HCT116 (cell line): ENCODE results near the gene CRIM1. TPM values are rescaled to one million over a fixed set of nuclear protein-coding genes. Genes with fewer than 3 reads are reported as not detected.

Experiments
- ATAC-seq: fragments of 200-7000 bp; cut with Tn5 transposase; 2 replicates; pipeline ENCODE4 v1.9.1; 2020; ENCODE audit warnings: mild to moderate bottlenecking, moderate library complexity
- BruUV-seq: library from RNA; stranded (reverse); fragments of 400-500 nt; replicated peaks from 2 replicates; lab custom pipeline; 2021; lab: Mats Ljungman, UMichigan
- CTCF ChIA-PET: fragments of 300-600 bp; sonication (Branson Sonifier 250); formaldehyde crosslinking; loops from one replicate; lab custom pipeline; 2021; ENCODE audit warnings: antibody characterized with exemption; lab: Charles Lee
- POLR2A ChIA-PET: fragments of 300-600, 350-600 bp; sonication (Branson Sonifier 250); formaldehyde crosslinking; loops from one replicate; lab custom pipeline; 2021; ENCODE audit warnings: antibody characterized with exemption; lab: Charles Lee
- RAD21 ChIA-PET, 2 experiments: fragments of 300-600 bp; sonication (Branson Sonifier 250); formaldehyde crosslinking; loops; one replicate each; lab custom pipeline; 2023; ENCODE audit warnings: low total read pairs in 2 of 2; ENCODE audit not compliant: uncharacterized antibody in 2 of 2, unreplicated experiment in 2 of 2, low non-redundant PET in 1 of 2; lab: Charles Lee
- DNase-seq: peaks from one replicate; pipeline ENCODE4 v3.0.0-alpha.2; 2010; ENCODE audit warnings: low read depth, low spot score
- H2AFZ ChIP-seq: fragments of 200-600 bp; shearing (Covaris generic), sonication (generic); 2 replicates; pipeline ENCODE4 v1.6.1; 2017; ENCODE audit warnings: low read depth, mixed run types, mixed read lengths, antibody characterized with exemption, low read length; ENCODE audit not compliant: poor library complexity, severe bottlenecking
- H3K27ac ChIP-seq: 2 replicates; pipeline ENCODE4 v1.5.1; 2012; ENCODE audit warnings: low read depth, low read length
- H3K27me3 ChIP-seq: fragments of 200-600 bp; sonication (generic); 2 replicates; pipeline ENCODE4 v1.6.1; 2016; ENCODE audit warnings: mixed run types, low read length, mixed read lengths; ENCODE audit not compliant: insufficient read depth
- H3K36me3 ChIP-seq, 2 experiments: fragments of 200-500 bp in 1 of 2; fragments of 200-600 bp in 1 of 2; sonication (Bioruptor generic) in 1 of 2; sonication (generic) in 1 of 2; 2 replicates each; pipeline versions ENCODE4 v1.5.1 to v1.6.1; 2014 to 2016; ENCODE audit warnings: low read length in 2 of 2, inconsistent platforms in 1 of 2, mixed read lengths in 1 of 2, mixed run types in 1 of 2; ENCODE audit not compliant: insufficient read depth in 2 of 2, control insufficient read depth in 1 of 2
- H3K4me1 ChIP-seq, 2 experiments: fragments of 200-600 bp in 1 of 2; sonication (generic) in 1 of 2; 2 replicates each; pipeline versions ENCODE4 v1.5.1 to v1.6.1; 2012 to 2017; ENCODE audit warnings: low read length in 2 of 2, inconsistent platforms in 1 of 2, mild to moderate bottlenecking in 1 of 2, mixed read lengths in 1 of 2, mixed run types in 1 of 2, moderate library complexity in 1 of 2; ENCODE audit not compliant: insufficient read depth in 2 of 2, control insufficient read depth in 1 of 2
- H3K4me2 ChIP-seq: fragments of 200-600 bp; sonication (generic); 2 replicates; pipeline ENCODE4 v1.6.1; 2017; ENCODE audit warnings: mixed run types, low read length, mixed read lengths
- H3K4me3 ChIP-seq, 2 experiments: fragments of 200-600 bp in 1 of 2; sonication (generic) in 1 of 2; replicated peaks in 1 of 2; 2 replicates each; pipeline ENCODE4 v1.5.1; 2011 to 2016; ENCODE audit warnings: low read length in 2 of 2, control low read depth in 1 of 2, low read depth in 1 of 2, mild to moderate bottlenecking in 1 of 2, mixed read lengths in 1 of 2, mixed run types in 1 of 2
- H3K79me2 ChIP-seq: fragments of 200-600 bp; sonication (generic); 2 replicates; pipeline ENCODE4 v1.6.1; 2017; ENCODE audit warnings: mild to moderate bottlenecking, mixed run types, low read length, moderate library complexity, mixed read lengths; ENCODE audit not compliant: insufficient read depth
- H3K9ac ChIP-seq: fragments of 200-600 bp; sonication (generic); 2 replicates; pipeline ENCODE4 v1.6.1; 2016; ENCODE audit warnings: low read length, mixed read lengths
- H3K9me2 ChIP-seq: fragments of 200-600 bp; sonication (generic), shearing (Covaris generic); 2 replicates; pipeline ENCODE4 v1.6.1; 2017; ENCODE audit warnings: mixed run types, mild to moderate bottlenecking, moderate library complexity; ENCODE audit not compliant: insufficient read depth
- H3K9me3 ChIP-seq, 2 experiments: fragments of 200-500 bp in 1 of 2; fragments of 200-600 bp in 1 of 2; sonication (Bioruptor generic) in 1 of 2; sonication (generic) in 1 of 2; 2 replicates each; pipeline ENCODE4 v1.6.1; 2014 to 2017; ENCODE audit warnings: low read length in 2 of 2, mixed read lengths in 2 of 2, inconsistent platforms in 1 of 2, low read depth in 1 of 2, mild to moderate bottlenecking in 1 of 2, mixed run types in 1 of 2, moderate library complexity in 1 of 2; ENCODE audit not compliant: control insufficient read depth in 1 of 2, insufficient read depth in 1 of 2
- H4K20me1 ChIP-seq: fragments of 200-600 bp; sonication (generic), shearing (Covaris generic); 2 replicates; pipeline ENCODE4 v1.6.1; 2017; ENCODE audit warnings: mixed run types, mild to moderate bottlenecking, moderate library complexity; ENCODE audit not compliant: insufficient read depth
- CBX3 ChIP-seq: IDR thresholded peaks from 2 replicates; pipeline ENCODE4 v1.6.1; 2012; ENCODE audit warnings: low read depth
- CEBPB ChIP-seq: IDR thresholded peaks from 2 replicates; pipeline ENCODE4 v1.6.1; 2012; ENCODE audit warnings: low read depth
- CTCF ChIP-seq, 3 experiments: fragments of 200-600 bp in 1 of 3; sonication (generic) in 1 of 3; IDR thresholded peaks in 2 of 3; conservative IDR thresholded peaks in 1 of 3; 2 replicates each; pipeline ENCODE4 v1.5.1; 2012 to 2017; ENCODE audit warnings: low read depth in 2 of 3, low read length in 2 of 3, antibody characterized with exemption in 1 of 3, borderline replicate concordance in 1 of 3, control low read depth in 1 of 3, mild to moderate bottlenecking in 1 of 3, mixed read lengths in 1 of 3, mixed run types in 1 of 3, moderate library complexity in 1 of 3; ENCODE audit not compliant: insufficient read depth in 1 of 3
- EZH2phosphoT487 ChIP-seq: fragments of 200-600 bp; IDR thresholded peaks from 2 replicates; pipeline ENCODE4 v1.6.1; 2018; ENCODE audit warnings: antibody characterized with exemption, borderline replicate concordance
- FOSL1 ChIP-seq: IDR thresholded peaks from 2 replicates; pipeline ENCODE4 v1.6.1; 2012; ENCODE audit warnings: low read depth
- JUND ChIP-seq: IDR thresholded peaks from 2 replicates; pipeline ENCODE4 v1.6.1; 2012
- POLR2A ChIP-seq: IDR thresholded peaks from 2 replicates; pipeline ENCODE4 v1.7.0; 2011; ENCODE audit warnings: borderline replicate concordance; ENCODE audit not compliant: insufficient read depth, insufficient read length; ENCODE audit errors: extremely low read depth
- POLR2AphosphoS5 ChIP-seq: IDR thresholded peaks from 2 replicates; pipeline ENCODE4 v1.6.1; 2011; ENCODE audit warnings: mild to moderate bottlenecking, low read depth, low read length, moderate library complexity
- ZNF274 ChIP-seq: fragments of 200-500 bp; sonication (Bioruptor generic); IDR thresholded peaks from 2 replicates; pipeline ENCODE4 v1.6.1; 2014; ENCODE audit warnings: mild to moderate bottlenecking, low read depth, low read length, inconsistent platforms
- intact Hi-C: fragments of 100-400 bp; cut with micrococcal nuclease; formaldehyde crosslinking; loops from 2 replicates; pipeline ENCODE4 v1.10.0; 2022
- total RNA-seq: library from RNA; stranded (reverse); gene quantifications from one replicate; pipeline ENCODE4 v1.2.1, GENCODE V29; 2021; ENCODE audit not compliant: unreplicated experiment

CRIM1 gene
- total RNA-seq, 1 experiment from 2014 or later: 27.2 TPM

DNA sequence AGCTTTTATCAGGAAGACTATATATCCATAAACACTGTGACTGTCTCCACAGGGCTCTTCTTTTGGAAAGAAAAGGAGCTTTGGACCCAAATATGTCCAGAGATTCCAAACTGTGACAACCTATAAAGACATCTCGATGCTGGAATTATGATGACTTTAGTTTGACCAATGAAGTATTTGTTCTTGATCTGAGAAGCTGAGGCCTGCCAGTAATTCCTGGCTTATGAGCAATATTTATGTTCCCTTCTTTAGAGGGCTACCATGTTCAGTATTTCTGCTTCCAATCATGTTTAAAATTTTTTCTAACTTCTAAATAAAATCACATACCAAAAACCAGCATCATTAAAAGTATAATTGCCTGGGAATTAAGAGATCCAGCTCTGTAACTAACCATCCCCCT is 201.3 kb downstream of the CRIM1 start (continued):
- TF ChIP-seq CTCF (IDR thresholded peaks at IDR 0.05 in 2 of 3, conservative IDR thresholded peaks at IDR 0.05 in 1 of 3; ENCODE audit: borderline replicate concordance in 1 of 3, insufficient read depth in 1 of 3, low read depth in 2 of 3, low read length in 2 of 3): no peak
- no peak for TF ChIP-seq ZNF274
- TF ChIP-seq CEBPB: no peak
- no peak for TF ChIP-seq JUND

DNA sequence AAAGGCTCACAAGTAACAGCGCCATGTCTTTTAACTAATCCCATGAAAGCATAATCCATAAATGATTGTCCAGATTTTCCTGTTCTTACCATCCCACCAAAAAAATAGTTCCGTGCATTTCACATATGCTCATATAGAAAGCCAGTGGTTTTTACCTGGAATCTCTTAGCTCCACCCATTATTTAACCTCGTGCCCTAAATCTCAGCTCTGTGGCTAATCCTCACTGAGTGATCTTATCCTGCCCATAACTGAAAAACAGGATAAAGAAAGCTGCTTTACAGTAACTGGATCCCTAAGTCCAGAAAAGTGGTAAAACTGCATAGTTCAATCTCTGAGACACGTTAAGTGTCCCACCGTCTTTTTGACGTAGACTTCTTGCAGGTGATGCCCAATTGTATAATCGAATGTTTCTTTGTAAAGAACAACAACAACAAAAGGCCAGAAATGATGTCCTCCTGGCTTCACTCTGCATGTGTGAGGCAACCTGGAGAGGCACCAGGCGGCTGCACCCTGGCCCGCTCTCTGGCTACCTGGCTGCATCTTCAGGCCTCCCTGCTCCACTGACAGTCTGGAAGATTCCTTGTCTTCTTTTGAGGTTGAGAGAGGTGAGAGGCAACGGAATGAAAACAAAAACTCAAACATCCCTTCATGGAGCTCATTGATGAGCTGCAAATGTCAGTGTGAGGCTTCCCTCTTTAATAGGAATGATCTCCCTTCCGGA is 203.8 kb downstream of the CRIM1 start:
- H3K9me2 ChIP-seq: no peaks in the 10 kb centered on the region
- peaks cover 37 to 52% of the 10 kb centered on the region in 2 experiments for H3K4me1 ChIP-seq
- no peak overlapping the region for H3K27ac ChIP-seq
- CTCF ChIA-PET: no interaction called here
- no peak overlapping the region for H2AFZ ChIP-seq
- no peak overlapping the region for H3K9ac ChIP-seq
- no peaks in the 10 kb centered on the region for H3K9me3 ChIP-seq
- TF ChIP-seq POLR2AphosphoS5 (no peak), POLR2A (no peak), FOSL1 (no peak), EZH2phosphoT487 (no peak), CBX3 (no peak)
- no peak overlapping the region for H3K4me3 ChIP-seq
- intact Hi-C loops: no loop called here
- BruUV-seq: no TSS peak
- no peaks in the 10 kb centered on the region for H3K27me3 ChIP-seq
- ATAC-seq: no peak
- H3K36me3 ChIP-seq: 0 out of 4 replicates have a peak, but pooled peaks cover 0 to 3% of the 10 kb centered on the region in 2 experiments
- no peak overlapping the region for H3K4me2 ChIP-seq
- peaks cover 19% of the 10 kb centered on the region for H3K79me2 ChIP-seq
- no peak for DNase-seq
- no peaks in the 10 kb centered on the region for H4K20me1 ChIP-seq
- RAD21 ChIA-PET: no interaction called here
- POLR2A ChIA-PET: no interaction called here
